ENCODE results near the gene SLC35B1.

DNA sequence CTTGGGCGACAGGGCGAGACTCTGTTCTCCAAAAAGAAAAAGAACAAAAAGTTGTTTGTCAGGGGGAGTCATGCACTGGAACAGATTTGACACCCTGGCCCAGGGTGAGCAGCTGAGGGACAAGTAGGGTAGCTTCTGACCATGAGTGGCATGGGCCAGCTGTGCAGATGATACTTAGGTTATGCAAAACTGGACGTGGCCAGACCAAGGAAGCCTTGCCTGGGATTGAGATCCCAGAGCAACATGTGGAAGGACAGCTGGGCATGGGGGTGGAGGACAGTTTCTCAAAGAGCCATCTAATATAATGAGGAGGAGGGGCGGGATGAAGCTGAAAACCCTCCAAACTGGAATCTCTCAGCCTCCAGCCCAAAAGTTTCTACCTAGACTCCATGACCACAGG, 19.6 kb upstream of the SLC35B1 start:
- TF ChIP-seq, protein P1, sequence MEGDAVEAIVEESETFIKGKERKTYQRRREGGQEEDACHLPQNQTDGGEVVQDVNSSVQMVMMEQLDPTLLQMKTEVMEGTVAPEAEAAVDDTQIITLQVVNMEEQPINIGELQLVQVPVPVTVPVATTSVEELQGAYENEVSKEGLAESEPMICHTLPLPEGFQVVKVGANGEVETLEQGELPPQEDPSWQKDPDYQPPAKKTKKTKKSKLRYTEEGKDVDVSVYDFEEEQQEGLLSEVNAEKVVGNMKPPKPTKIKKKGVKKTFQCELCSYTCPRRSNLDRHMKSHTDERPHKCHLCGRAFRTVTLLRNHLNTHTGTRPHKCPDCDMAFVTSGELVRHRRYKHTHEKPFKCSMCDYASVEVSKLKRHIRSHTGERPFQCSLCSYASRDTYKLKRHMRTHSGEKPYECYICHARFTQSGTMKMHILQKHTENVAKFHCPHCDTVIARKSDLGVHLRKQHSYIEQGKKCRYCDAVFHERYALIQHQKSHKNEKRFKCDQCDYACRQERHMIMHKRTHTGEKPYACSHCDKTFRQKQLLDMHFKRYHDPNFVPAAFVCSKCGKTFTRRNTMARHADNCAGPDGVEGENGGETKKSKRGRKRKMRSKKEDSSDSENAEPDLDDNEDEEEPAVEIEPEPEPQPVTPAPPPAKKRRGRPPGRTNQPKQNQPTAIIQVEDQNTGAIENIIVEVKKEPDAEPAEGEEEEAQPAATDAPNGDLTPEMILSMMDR (IDR thresholded peaks at IDR 0.05) = no peak
- no peak for TF ChIP-seq POLR2AphosphoS5 (IDR thresholded peaks at IDR 0.05; ENCODE audit: low read depth, low read length)
- no peak for TF ChIP-seq SIN3A (IDR thresholded peaks at IDR 0.05; ENCODE audit: borderline replicate concordance, insufficient read depth, low read depth, low read length)

Data from Panc1 (cell line).